ENCODE results near the gene C3orf70.
A peak's percentile ranks its signal among the peaks of the same experiment; 100 is the strongest.

The C3orf70 gene, protein sequence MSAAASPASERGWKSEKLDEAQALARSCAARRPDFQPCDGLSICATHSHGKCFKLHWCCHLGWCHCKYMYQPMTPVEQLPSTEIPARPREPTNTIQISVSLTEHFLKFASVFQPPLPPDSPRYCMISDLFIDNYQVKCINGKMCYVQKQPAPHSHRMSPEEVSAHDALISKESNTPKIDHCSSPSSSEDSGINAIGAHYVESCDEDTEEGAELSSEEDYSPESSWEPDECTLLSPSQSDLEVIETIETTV

DNA sequence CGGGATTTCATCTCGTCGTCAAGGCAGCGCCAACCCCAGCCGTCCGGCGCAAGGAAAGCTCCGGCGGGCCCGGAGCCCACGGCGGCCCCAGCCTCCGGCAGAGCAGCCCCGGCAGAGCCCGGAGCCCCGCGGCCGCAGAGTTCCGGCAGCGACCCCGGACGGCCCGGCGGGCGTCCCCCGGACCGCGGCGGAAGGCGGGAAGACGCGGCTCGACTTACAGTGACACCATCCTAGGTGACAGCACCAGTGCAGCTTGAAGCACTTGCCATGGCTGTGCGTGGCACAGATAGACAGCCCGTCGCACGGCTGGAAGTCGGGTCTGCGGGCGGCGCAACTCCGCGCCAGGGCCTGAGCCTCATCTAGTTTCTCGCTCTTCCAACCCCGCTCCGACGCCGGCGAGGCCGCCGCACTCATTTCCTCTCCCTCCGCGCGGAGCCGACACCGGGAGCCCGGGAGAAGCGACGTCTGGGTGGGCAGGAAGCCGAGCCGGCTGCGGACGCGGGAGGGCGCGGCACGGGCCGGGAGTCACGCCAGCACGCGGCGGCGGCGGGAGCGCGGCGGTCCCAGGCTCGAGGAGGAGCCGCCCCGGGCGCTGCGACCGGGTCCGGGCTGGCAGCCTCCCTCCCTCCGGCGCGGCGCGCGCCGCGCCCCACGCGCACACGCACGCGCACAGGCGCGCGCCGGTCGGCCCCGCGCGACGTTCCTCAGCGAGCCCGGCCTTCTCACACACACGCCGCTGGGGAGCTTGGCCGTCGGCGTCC, at the start of gene C3orf70:
Gene C3orf70 (minus strand): TSS at position 651 of the 761 bp plus-strand sequence. CDS start 237 bp downstream, at position 414.
- Mint-ChIP-seq H3K36me3 (ENCODE audit: low read depth) (no peaks in the 10 kb centered on the region), H3K4me1 (ENCODE audit: low read depth) (peaks cover 7% of the 10 kb centered on the region), H3K27ac (peak within 1 kb of the TSS; percentile 33), H3K27me3 (peaks cover 42% of the 10 kb centered on the region), H3K9me3 (no peaks in the 10 kb centered on the region), H3K4me3 (peak within 1 kb of the TSS; percentile 76)

DNA sequence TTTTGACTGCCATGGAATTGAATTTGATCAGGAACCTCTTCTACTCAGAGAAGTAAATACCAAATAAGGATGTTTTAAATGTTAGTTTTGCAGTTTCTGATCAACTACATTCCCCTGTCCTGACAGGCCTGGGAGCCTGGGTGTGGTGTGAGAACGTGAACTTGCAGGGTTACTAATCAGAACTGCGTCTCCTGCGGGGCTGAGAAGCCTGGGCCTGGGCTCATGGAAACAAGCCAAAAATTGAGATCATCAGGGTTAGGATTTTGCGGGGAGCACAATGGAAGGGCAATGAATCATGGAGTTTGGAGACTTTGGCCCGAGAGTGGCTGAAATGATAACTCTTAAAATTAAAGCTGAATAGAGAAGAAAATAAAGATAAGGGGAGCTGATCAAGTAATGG, 47.8 kb upstream of the C3orf70 start:
- H3K4me1 Mint-ChIP-seq (ENCODE audit: low read depth), result no peaks in the 10 kb centered on the region
- no peaks in the 10 kb centered on the region for H3K9me3 Mint-ChIP-seq
- no peaks in the 10 kb centered on the region for H3K27me3 Mint-ChIP-seq
- no peak overlapping the region for H3K4me3 Mint-ChIP-seq
- peaks cover 5% of the 10 kb centered on the region for H3K36me3 Mint-ChIP-seq (ENCODE audit: low read depth)
- no peak overlapping the region for H3K27ac Mint-ChIP-seq

DNA sequence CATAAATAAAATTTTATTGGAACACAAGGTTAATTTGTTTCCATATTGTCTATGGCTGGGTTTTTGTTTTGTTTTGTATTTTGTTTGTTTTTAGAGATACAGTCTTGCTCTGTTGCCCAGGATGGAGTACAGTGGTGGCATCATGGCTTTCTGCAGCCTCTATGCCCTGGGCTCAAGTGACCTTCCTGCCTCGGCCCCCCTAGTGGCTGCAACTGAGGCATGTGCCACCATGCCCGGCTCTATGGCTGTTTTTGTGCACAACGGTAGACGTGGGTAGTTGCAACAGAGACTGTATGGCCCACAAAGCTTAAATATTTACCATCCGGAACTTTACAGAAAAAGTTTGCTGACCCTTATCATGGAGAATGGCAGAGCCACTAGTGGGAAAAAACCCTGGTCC, 46.8 kb upstream of the C3orf70 start:
- Mint-ChIP-seq H3K9me3 (peaks cover 4% of the 10 kb centered on the region), H3K27ac (no peak overlapping the region), H3K4me3 (no peak overlapping the region), H3K27me3 (no peaks in the 10 kb centered on the region), H3K4me1 (ENCODE audit: low read depth) (no peaks in the 10 kb centered on the region), H3K36me3 (ENCODE audit: low read depth) (peaks cover 5% of the 10 kb centered on the region)

DNA sequence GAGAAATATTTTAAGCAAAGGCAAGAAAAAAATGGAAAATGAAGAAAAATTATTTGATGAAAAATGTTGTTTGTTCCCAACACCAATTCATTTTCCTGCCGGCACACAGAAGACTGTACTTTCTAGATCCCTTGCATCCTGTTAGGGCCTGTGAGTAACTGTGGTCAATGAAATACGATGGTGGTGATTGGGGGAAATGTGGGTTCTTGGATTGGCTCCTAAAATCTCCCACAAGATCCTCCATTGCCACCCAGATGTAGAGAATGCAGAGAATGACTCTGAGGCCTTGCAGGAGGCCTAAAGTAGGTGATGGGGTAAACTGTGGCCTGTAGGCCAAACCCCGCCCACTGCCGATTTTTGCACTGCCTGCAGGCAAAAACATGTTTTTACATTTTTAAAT, 46.3 kb upstream of the C3orf70 start:
- no peak overlapping the region for H3K4me3 Mint-ChIP-seq
- no peaks in the 10 kb centered on the region for H3K27me3 Mint-ChIP-seq
- no peaks in the 10 kb centered on the region for H3K4me1 Mint-ChIP-seq (ENCODE audit: low read depth)
- H3K27ac Mint-ChIP-seq, result no peak overlapping the region
- peaks cover 4% of the 10 kb centered on the region for H3K9me3 Mint-ChIP-seq
- peaks cover 5% of the 10 kb centered on the region for H3K36me3 Mint-ChIP-seq (ENCODE audit: low read depth)

DNA sequence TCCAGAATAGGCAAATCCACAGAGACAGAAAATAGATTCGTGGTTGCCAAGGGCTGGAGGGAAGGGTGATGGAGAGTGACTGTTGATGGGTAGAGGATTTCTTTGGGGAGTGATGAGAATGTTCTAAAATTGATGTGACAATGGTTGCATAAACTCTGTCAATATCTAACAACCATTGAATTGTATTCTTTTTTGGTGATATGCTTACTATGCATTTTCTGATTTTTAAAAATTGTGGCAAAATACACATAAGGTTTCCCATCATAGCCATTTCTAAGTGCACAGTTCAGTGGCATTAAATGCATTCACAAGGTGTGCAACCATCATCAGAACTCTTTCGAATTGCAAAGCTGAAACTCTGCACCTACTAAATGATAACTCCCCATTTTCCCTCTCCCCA, 44.2 kb upstream of the C3orf70 start:
- Mint-ChIP-seq H3K4me3 (no peak overlapping the region), H3K4me1 (ENCODE audit: low read depth) (no peaks in the 10 kb centered on the region), H3K27ac (no peak overlapping the region), H3K27me3 (no peaks in the 10 kb centered on the region), H3K9me3 (peaks cover 4% of the 10 kb centered on the region), H3K36me3 (ENCODE audit: low read depth) (peaks cover 5% of the 10 kb centered on the region)

DNA sequence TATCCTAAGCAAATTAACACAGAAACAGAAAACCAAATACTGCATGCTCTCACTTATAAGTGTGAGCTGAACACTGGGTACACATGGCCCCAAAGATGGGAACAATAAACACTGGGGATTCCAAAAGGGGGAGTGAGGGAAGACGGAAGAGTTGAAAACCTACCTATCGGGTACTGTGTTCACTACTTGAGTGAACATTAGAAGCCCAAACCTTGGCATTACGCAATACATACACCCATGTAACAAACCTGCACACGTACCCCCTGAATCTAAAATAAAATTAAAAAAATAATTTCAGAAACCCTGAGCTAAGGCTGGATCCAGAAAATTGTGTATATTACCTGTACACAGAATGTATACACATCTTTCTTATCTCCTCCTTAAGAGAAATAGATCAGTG, 42.8 kb upstream of the C3orf70 start:
- peaks cover 4% of the 10 kb centered on the region for H3K9me3 Mint-ChIP-seq
- H3K27me3 Mint-ChIP-seq, result no peaks in the 10 kb centered on the region
- H3K36me3 Mint-ChIP-seq (ENCODE audit: low read depth), result peaks cover 5% of the 10 kb centered on the region

DNA sequence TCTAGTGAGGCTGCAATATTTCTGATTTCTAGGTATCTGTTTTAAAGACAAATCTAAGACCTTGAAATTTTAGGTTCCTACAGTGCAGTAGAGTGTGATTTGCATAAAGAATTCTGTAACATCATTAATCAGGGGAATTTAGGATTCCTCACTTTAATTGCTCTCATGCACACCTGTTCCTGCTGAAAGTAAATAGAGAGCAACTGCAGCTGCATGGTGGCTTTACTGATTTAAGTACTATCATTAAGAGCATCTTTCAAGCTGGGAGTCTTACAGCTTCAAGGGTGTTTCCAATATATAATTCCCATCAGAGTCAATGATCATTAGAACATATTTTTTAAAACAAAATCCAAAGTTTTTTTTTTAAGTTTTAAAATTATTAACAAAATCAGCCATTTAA, 36.0 kb upstream of the C3orf70 start:
- H3K4me3 Mint-ChIP-seq, result no peak overlapping the region
- no peaks in the 10 kb centered on the region for H3K9me3 Mint-ChIP-seq
- no peaks in the 10 kb centered on the region for H3K4me1 Mint-ChIP-seq (ENCODE audit: low read depth)
- no peak overlapping the region for H3K27ac Mint-ChIP-seq
- H3K27me3 Mint-ChIP-seq, result peaks cover 9% of the 10 kb centered on the region
- peaks cover 5% of the 10 kb centered on the region for H3K36me3 Mint-ChIP-seq (ENCODE audit: low read depth)

More for the DNA sequence above, 42.8 kb upstream of the C3orf70 start:
- H3K4me3 Mint-ChIP-seq, result no peak overlapping the region
- H3K4me1 Mint-ChIP-seq (ENCODE audit: low read depth), result no peaks in the 10 kb centered on the region
- H3K27ac Mint-ChIP-seq, result no peak overlapping the region

DNA sequence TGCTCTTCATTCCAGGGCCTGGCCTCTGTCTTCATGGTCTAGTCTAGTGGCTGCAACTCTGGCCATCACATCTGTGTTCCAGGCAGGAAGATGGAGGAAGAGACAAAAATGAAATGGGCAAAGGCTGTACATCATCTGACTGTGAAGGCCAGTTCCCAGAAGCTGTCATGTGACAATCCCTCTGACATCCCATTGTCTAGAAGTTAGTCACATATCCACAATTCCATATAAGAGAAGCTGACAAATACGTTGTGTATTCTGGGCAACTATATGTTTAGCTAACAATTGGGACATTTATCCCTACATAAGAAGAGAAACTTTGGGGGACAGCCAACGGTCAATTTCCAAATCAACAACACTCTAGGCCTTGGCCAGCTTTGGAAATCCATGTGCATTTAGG, 34.5 kb upstream of the C3orf70 start:
- Mint-ChIP-seq H3K4me3 (no peak overlapping the region), H3K27me3 (peaks cover 12% of the 10 kb centered on the region), H3K4me1 (ENCODE audit: low read depth) (no peaks in the 10 kb centered on the region), H3K36me3 (ENCODE audit: low read depth) (peaks cover 5% of the 10 kb centered on the region), H3K27ac (no peak overlapping the region), H3K9me3 (no peaks in the 10 kb centered on the region)

DNA sequence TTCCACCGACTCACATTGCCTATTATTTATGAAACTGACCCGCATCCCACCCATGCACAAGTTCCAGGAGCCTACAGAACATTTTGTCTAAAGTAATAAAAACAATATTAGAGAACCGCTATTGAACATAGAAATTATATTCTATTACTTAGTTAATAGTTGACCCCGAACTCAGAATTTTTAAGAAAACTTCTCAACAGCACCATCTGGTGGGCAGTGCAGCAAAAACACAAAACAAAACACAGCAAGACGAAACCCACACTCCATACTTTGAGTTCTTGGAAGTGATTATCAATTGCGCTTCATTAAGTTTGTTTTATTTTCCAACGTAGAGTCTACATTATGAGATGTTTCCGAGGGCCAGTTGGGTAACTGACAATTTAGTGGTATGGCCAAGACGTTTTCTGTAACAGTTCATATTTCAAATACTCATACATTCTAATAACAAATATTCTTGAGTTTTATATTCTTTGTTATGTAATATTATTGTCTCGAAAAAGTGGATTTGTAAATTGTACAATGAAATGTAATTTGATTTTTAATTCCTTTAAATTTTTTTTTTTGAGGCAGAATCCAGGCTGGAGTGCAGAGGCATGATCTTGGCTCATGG, 24.0 kb upstream of the C3orf70 start:
- H3K36me3 Mint-ChIP-seq (ENCODE audit: low read depth), result no peaks in the 10 kb centered on the region
- H3K9me3 Mint-ChIP-seq, result no peaks in the 10 kb centered on the region
- peaks cover 3% of the 10 kb centered on the region for H3K4me1 Mint-ChIP-seq (ENCODE audit: low read depth)
- no peak overlapping the region for H3K27ac Mint-ChIP-seq
- H3K4me3 Mint-ChIP-seq, result no peak overlapping the region
- peaks cover 8% of the 10 kb centered on the region for H3K27me3 Mint-ChIP-seq

DNA sequence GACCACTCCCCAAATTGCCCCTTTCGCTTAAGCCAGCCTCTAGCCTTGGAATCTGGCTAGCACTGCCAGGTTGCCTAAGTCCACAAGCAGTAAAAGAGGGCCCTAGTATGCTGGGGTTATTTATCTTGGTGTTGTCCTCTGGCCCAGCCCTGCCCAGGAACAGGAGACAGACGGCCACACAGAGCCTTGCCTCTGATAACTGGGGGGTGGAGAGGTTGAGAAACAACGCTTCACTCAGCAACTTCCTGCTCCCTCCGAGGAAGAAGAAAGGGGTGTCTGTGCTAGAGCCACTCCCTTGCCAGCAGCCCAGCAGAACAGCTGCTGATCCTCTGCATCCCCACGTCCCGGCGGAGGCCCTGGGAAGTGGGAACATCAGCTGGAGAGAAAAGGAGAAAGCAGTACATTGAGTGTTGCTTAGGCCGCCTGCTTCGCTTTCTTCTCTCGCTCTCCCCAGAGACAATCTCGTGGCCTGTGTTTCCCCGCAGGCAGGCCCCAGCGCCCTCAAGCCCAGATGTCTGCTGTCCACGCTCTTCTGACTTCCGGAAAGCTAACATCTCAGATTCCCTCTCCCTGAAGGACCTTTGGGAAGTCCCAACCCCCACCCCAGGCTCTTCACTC, 22.6 kb upstream of the C3orf70 start:
- no peak overlapping the region for H3K4me3 Mint-ChIP-seq
- H3K36me3 Mint-ChIP-seq (ENCODE audit: low read depth), result no peaks in the 10 kb centered on the region
- no peak overlapping the region for H3K27ac Mint-ChIP-seq
- peaks cover 12% of the 10 kb centered on the region for H3K27me3 Mint-ChIP-seq
- H3K4me1 Mint-ChIP-seq (ENCODE audit: low read depth), result peaks cover 3% of the 10 kb centered on the region
- H3K9me3 Mint-ChIP-seq, result no peaks in the 10 kb centered on the region

DNA sequence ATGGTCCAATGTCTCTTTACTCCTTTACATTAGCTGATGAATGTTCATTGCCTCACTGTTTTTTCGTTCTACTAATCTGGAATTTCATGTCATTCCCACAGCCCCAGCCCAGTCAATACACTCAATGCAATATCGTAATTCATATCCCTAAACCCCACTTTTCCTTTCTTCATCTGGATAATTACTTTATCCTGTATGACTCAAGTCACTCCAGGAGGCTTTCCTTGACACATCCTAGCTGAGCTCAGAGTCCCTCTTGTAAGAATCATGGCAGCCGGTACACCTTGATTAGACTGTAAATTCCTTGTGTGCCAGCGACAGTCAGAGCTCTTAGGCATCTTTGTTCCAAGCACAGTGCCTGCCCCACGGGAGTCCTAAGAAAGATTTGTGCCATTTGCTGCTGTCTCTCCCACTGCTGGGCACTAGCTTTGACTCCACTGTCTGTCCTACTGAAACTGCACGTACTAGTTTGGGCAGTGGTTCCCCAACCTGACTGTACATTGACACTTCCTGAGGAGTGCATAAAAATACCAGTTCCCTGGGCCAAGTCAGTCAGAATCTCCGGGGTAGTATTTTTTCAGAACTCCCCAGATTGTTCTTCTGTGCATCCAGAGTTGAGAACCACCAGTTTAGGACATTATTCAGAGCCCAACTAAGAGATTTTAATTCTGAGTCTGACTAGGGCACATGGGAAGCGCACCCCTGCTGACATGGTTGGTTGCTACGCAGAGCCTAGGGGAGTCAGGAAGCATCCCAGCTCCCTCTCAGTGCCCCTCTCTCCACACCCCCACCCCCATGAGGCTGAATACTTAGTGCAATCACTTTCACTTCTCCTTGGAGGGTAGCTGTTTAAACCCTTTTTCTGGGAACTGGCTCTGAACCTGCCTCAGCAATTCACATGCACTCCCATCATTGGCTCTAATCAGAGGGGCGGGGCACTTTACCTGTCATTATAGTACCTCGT, 19.5 kb upstream of the C3orf70 start:
- Mint-ChIP-seq H3K4me3 (no peak overlapping the region), H3K27me3 (peaks cover 15% of the 10 kb centered on the region), H3K36me3 (ENCODE audit: low read depth) (no peaks in the 10 kb centered on the region), H3K9me3 (no peaks in the 10 kb centered on the region), H3K27ac (no peak overlapping the region), H3K4me1 (ENCODE audit: low read depth) (peaks cover 3% of the 10 kb centered on the region)

DNA sequence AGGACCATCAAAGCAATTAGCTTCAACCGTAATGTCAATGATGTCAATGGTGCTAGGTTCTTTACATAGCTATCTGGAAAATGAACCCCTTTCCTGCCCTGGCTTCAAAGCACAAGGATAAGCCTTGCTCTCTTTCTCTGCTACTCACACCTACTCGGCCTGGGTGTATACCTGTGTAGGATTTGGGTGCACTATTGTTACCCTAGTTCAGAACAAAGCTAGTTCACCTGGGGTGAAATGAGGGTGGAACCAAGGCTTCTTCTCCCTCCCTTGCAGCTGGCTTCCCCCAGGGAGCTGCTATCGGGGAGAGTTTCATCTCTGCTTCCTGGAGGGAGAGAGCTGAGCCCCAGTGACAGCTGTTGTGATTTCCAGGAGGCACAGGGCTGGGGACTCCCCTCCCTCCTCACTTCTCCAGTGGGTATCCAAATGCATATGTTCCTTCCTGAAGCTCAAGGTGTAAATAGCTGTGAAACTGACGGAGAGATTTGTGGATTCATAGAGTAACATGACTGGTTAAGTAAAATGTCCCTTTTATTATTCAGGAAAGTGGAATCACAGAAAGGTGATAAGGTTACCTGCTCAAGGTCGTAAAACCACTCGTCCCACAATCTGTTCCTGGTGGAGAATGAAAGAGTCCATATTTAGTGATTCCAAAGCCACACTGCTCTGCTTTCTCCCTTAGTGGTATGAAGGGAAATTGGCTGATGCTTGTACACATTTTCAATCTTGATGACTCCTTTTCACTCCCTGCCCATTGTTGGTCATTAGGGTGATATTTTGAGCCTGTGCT, 11.8 kb upstream of the C3orf70 start:
- Mint-ChIP-seq H3K27me3 (peaks cover 9% of the 10 kb centered on the region), H3K4me3 (no peak overlapping the region), H3K4me1 (ENCODE audit: low read depth) (no peaks in the 10 kb centered on the region), H3K9me3 (no peaks in the 10 kb centered on the region), H3K27ac (no peak overlapping the region), H3K36me3 (ENCODE audit: low read depth) (no peaks in the 10 kb centered on the region)

DNA sequence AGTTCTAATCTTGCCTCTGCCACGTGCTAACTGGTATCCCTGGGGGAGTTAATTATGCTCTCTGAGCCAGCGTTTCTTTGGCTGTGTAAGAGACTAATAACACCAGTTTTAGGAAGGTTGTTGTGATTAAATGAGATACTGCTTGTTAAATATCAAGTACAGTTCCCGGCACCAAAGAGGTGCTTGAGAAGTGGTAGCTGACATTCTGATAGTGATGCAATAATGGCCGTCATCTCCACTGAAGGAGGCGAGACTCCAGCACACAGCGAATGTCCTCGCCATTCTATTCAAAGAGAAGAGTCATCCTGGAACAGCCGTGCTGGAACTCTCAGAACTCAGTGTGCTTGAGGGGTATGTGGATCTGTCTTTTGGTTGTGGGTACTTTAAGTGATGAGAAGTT, 9.8 kb upstream of the C3orf70 start:
- no peak overlapping the region for H3K4me3 Mint-ChIP-seq
- H3K4me1 Mint-ChIP-seq (ENCODE audit: low read depth), result no peaks in the 10 kb centered on the region
- H3K27ac Mint-ChIP-seq, result no peak overlapping the region
- H3K9me3 Mint-ChIP-seq, result no peaks in the 10 kb centered on the region
- H3K27me3 Mint-ChIP-seq, result peaks cover 16% of the 10 kb centered on the region
- no peaks in the 10 kb centered on the region for H3K36me3 Mint-ChIP-seq (ENCODE audit: low read depth)

DNA sequence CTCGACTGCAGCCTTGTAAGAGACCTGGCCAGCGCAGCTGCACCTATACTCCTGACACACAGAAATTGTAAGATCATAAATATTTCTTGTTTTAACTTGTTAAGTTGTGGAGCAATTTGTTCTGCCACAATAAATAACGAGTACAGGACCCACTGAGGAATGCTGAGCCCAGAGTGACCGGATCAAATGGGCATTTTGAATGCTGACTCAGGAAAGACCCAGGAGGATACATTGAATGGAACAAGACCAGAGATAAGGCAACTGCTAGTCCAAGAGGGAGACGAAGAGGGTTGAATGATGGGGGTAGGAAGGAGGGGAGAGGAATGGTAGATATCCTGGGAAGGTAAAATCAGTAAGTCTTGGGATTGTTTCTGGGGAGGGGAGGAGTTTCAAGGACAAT, 8.9 kb upstream of the C3orf70 start:
- no peaks in the 10 kb centered on the region for H3K36me3 Mint-ChIP-seq (ENCODE audit: low read depth)
- H3K27ac Mint-ChIP-seq, result no peak overlapping the region
- H3K27me3 Mint-ChIP-seq, result peaks cover 17% of the 10 kb centered on the region

More for the DNA sequence above, 8.9 kb upstream of the C3orf70 start:
- H3K4me1 Mint-ChIP-seq (ENCODE audit: low read depth), result no peaks in the 10 kb centered on the region
- no peak overlapping the region for H3K4me3 Mint-ChIP-seq
- H3K9me3 Mint-ChIP-seq, result no peaks in the 10 kb centered on the region

Data from stimulated activated naive CD8-positive, alpha-beta T cell treated with anti-CD3 and anti-CD28 coated beads, Interleukin-15, Interleukin-2, amounts not matched to agents 100 ng/mL and 50 ng/mL, for 24 hours (primary cell).